SK-N-MC (cell line): ENCODE measurements around the gene NKIRAS2.

Source experiments
- DNase-seq: peaks from one replicate; pipeline ENCODE4 v3.0.0-alpha.2; 2011; ENCODE audit warnings: low read depth, low spot score
- H3K27ac ChIP-seq: fragments of 200-600 bp; sonication (generic); 2 replicates; pipeline ENCODE4 v1.5.1; 2016; ENCODE audit warnings: mixed run types
- H3K36me3 ChIP-seq: fragments of 200-600 bp; sonication (generic); 2 replicates; pipeline ENCODE4 v1.6.1; 2017; ENCODE audit warnings: antibody characterized with exemption, low read length, mixed read lengths; ENCODE audit not compliant: insufficient read depth
- H3K4me3 ChIP-seq: fragments of 200-600 bp; sonication (generic); 2 replicates; pipeline ENCODE4 v1.5.1; 2016
- H3K9ac ChIP-seq: fragments of 200-600 bp; sonication (generic); 2 replicates; pipeline ENCODE4 v1.8.0; 2017; ENCODE audit warnings: mixed run types, mixed read lengths; ENCODE audit not compliant: insufficient read length
- H3K9me3 ChIP-seq: fragments of 200-600 bp; sonication (generic); 2 replicates; pipeline ENCODE4 v1.6.1; 2017; ENCODE audit warnings: low read depth, mild to moderate bottlenecking, antibody characterized with exemption, low read length, moderate library complexity, mixed read lengths
- EZH2 ChIP-seq: fragments of 200-600 bp; sonication (generic); IDR thresholded peaks from one replicate; pipeline ENCODE4 v1.6.1; 2017; ENCODE audit warnings: antibody characterized with exemption
- FOXP2 ChIP-seq: optimal IDR thresholded peaks from 2 replicates; pipeline ENCODE3; 2011; ENCODE audit warnings: mild to moderate bottlenecking, moderate library complexity; ENCODE audit not compliant: insufficient read depth; ENCODE audit errors: extremely low read length, control extremely low read depth
- POLR2AphosphoS5 ChIP-seq: IDR thresholded peaks from 2 replicates; pipeline ENCODE4 v1.6.1; 2012; ENCODE audit warnings: mild to moderate bottlenecking, low read depth, low read length, borderline replicate concordance

Gene NKIRAS2

GRCh38 chr17:42052346-42052877, 32.5 kb downstream of the NKIRAS2 start:
- TF ChIP-seq EZH2 (no peak), POLR2AphosphoS5 (no peak), FOXP2 (no peak)
- Histone ChIP-seq H3K9me3 (no peaks in the 10 kb centered on the region), H3K9ac (no peak overlapping the region)

GRCh38 chr17:42053731-42054500, 34.0 kb downstream of the NKIRAS2 start:
- Histone ChIP-seq H3K9me3 (no peaks in the 10 kb centered on the region), H3K9ac (no peak overlapping the region), H3K27ac (no peak overlapping the region), H3K36me3 (no peaks in the 10 kb centered on the region), H3K4me3 (no peak overlapping the region)
- no peak for TF ChIP-seq EZH2
- no peak for TF ChIP-seq FOXP2
- TF ChIP-seq POLR2AphosphoS5, result no peak
- DNase-seq, result no peak

More at GRCh38 chr17:42052346-42052877, 32.5 kb downstream of the NKIRAS2 start:
- H3K36me3 ChIP-seq, result no peaks in the 10 kb centered on the region
- no peak for DNase-seq
- no peak overlapping the region for H3K4me3 ChIP-seq
- H3K27ac ChIP-seq, result no peak overlapping the region

- H3K9ac ChIP-seq, result no peak overlapping the region
- no peak for DNase-seq
- H3K4me3 ChIP-seq, result no peak overlapping the region
- no peak for TF ChIP-seq FOXP2
- no peak for TF ChIP-seq POLR2AphosphoS5
- TF ChIP-seq EZH2, result no peak
- no peaks in the 10 kb centered on the region for H3K36me3 ChIP-seq
- no peak overlapping the region for H3K27ac ChIP-seq
- H3K9me3 ChIP-seq, result no peaks in the 10 kb centered on the region
Observed at GRCh38 chr17:42055027-42055426, 35.1 kb downstream of the NKIRAS2 start.

GRCh38 chr17:42055496-42055895, 35.6 kb downstream of the NKIRAS2 start:
- Histone ChIP-seq H3K9me3 (no peaks in the 10 kb centered on the region), H3K9ac (no peak overlapping the region), H3K36me3 (no peaks in the 10 kb centered on the region), H3K27ac (no peak overlapping the region), H3K4me3 (no peak overlapping the region)
- TF ChIP-seq POLR2AphosphoS5 (no peak), EZH2 (no peak), FOXP2 (no peak)
- DNase-seq, result no peak

GRCh38 chr17:42056635-42057034, 36.7 kb downstream of the NKIRAS2 start:
- H3K9me3 ChIP-seq, result no peaks in the 10 kb centered on the region
- no peak overlapping the region for H3K27ac ChIP-seq
- TF ChIP-seq EZH2 (no peak), POLR2AphosphoS5 (no peak)
- no peak overlapping the region for H3K4me3 ChIP-seq
- DNase-seq, result no peak
- H3K9ac ChIP-seq, result no peak overlapping the region
- no peaks in the 10 kb centered on the region for H3K36me3 ChIP-seq

GRCh38 chr17:42058063-42058462, 38.2 kb downstream of the NKIRAS2 start:
- Histone ChIP-seq H3K4me3 (no peak overlapping the region), H3K9me3 (no peaks in the 10 kb centered on the region), H3K9ac (peak overlapping the region; percentile 10), H3K36me3 (no peaks in the 10 kb centered on the region), H3K27ac (no peak overlapping the region)
- no peak for TF ChIP-seq FOXP2
- no peak for TF ChIP-seq EZH2
- TF ChIP-seq POLR2AphosphoS5, result no peak
- DNase-seq, result no peak

DNA sequence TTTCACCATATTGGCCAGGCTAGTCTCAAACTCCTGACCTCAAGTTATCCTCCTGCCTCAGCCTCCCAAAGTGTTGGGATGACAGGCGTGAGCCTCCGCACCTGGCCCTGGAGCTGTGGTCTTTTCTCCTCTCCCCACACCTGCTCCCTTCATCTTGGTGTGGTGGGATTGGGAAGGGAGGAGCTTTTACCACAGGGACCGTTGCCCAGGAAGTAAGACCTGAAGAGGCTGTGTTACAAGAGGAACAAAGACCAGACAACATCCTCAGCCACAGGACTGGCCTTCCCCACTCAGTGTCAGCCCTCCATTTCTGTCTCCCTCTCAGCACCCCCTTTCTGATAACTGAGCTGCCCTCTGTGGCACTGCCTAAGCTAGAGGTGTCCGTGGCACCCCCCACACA, 39.9 kb downstream of the NKIRAS2 start:
- no peak overlapping the region for H3K27ac ChIP-seq
- TF ChIP-seq POLR2AphosphoS5, result no peak
- no peak for TF ChIP-seq EZH2
- no peak for TF ChIP-seq FOXP2
- H3K9me3 ChIP-seq, result no peaks in the 10 kb centered on the region
- no peak for DNase-seq
- H3K36me3 ChIP-seq, result no peaks in the 10 kb centered on the region
- no peak overlapping the region for H3K4me3 ChIP-seq
- H3K9ac ChIP-seq, result no peak overlapping the region

DNA sequence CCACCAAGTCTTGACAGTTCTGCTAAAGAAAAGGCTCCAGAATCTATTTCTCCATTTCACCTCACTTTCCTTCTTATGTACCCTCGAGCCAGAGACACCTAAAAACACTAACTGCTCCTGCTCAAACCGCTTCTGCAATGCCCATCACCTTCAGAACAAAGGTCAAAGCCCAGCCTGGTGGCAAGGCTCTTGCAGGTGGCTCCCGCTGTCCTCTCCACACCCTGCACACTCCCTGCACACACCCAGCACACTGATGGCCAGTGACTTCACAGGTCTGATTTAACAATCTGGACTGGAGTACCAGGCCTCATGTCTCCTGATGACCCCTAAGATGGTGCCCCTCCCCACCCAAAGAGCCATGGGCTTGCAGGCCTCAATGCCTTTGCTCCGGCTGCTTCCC, 40.3 kb downstream of the NKIRAS2 start:
- no peak overlapping the region for H3K27ac ChIP-seq
- H3K9ac ChIP-seq, result no peak overlapping the region
- TF ChIP-seq POLR2AphosphoS5 (no peak), EZH2 (no peak), FOXP2 (no peak)
- H3K4me3 ChIP-seq, result no peak overlapping the region
- no peaks in the 10 kb centered on the region for H3K9me3 ChIP-seq
- DNase-seq, result no peak
- H3K36me3 ChIP-seq, result no peaks in the 10 kb centered on the region

DNA sequence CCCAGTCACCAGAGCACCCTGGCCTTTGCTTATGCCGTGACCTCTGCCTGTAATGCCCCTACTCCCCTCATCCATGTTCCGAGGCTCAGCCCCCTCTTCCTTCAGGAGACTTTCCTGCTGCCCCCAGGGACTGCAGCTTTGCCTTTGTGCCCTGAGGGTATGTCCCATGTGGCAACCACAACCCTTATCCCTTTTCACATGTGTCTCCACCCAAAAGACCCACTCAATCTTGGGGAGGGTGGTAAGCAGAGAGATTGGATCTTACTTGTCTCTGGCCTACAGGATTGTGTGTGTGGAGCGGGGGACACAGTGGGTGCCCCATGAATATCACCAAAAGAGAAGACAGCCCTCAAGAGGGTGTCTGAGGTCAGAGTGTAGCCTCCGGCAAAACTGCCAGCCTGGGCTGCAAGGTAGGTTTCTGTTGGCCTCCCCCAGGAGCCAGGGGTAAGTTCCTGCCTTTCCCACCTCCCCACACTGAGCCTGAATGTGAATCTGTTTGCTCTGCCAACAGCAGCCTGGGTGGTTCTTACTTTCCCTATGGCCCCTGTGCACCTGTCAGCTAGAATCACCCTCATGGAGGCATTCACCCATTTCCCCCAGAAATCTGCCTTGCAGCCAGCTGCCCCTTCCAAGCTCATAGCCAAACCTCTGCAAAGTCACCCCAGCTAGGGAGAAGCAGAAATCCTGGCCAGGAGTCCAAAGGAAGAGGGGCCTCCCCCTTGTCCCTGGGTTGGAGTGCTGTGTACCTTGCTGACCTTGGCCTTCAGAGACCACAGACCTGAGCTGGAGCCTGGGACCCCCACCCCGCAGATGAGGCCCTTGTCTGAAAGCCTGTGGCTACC, 42.0 kb downstream of the NKIRAS2 start:
- H3K9me3 ChIP-seq, result no peaks in the 10 kb centered on the region
- H3K36me3 ChIP-seq, result no peaks in the 10 kb centered on the region
- no peak for TF ChIP-seq FOXP2
- TF ChIP-seq POLR2AphosphoS5, result no peak
- no peak overlapping the region for H3K9ac ChIP-seq
- no peak overlapping the region for H3K27ac ChIP-seq
- H3K4me3 ChIP-seq, result no peak overlapping the region
- no peak for DNase-seq
